SJCRH30 (cell line): ENCODE results near the gene ATP6AP1. TPM values are rescaled to one million over a fixed set of nuclear protein-coding genes. Genes with fewer than 3 reads are reported as not detected.
"Not testable (repeated sequence)": the region's sequence is repeated elsewhere in the genome, so short reads cannot be mapped to it uniquely, and the experiment has no call there.

Experiments used
- DNase-seq, 2 experiments: peaks; one replicate each; pipeline ENCODE4 v3.0.0-alpha.2; 2015 to 2020
- H3K27ac ChIP-seq: fragments of 250-450 bp; sonication (Bioruptor Pico); 2 replicates; pipeline ENCODE4 v1.5.1; 2020; ENCODE audit warnings: mild to moderate bottlenecking, moderate library complexity
- H3K27me3 ChIP-seq: fragments of 250-450 bp; sonication (Bioruptor Pico); 2 replicates; pipeline ENCODE4 v1.5.1; 2020; ENCODE audit warnings: mild to moderate bottlenecking, moderate library complexity
- H3K36me3 ChIP-seq: fragments of 250-450 bp; sonication (Bioruptor Pico); 2 replicates; pipeline ENCODE4 v1.5.1; 2020; ENCODE audit warnings: mild to moderate bottlenecking, moderate library complexity
- H3K4me1 ChIP-seq: fragments of 250-450 bp; sonication (Bioruptor Pico); 2 replicates; pipeline ENCODE4 v1.5.1; 2020; ENCODE audit warnings: mild to moderate bottlenecking, moderate library complexity
- H3K4me3 ChIP-seq: fragments of 250-450 bp; sonication (Bioruptor Pico); 2 replicates; pipeline ENCODE4 v1.5.1; 2020; ENCODE audit warnings: mild to moderate bottlenecking, moderate library complexity
- H3K9me3 ChIP-seq: fragments of 250-450 bp; sonication (Bioruptor Pico); replicated peaks from 2 replicates; pipeline ENCODE4 v1.5.1; 2020; ENCODE audit warnings: mild to moderate bottlenecking, moderate library complexity
- total RNA-seq: library from RNA; depleted of rRNA; stranded (reverse); fragments of >200 nt; shearing (Covaris generic); gene quantifications from 2 replicates; pipeline ENCODE4 v1.2.3, GENCODE V29; 2014; rRNA removed

Gene ATP6AP1
- total RNA-seq, result 30.4 and 32.0 TPM in 2 replicates

GRCh38 chrX:154428176-154429171 is at the start of gene ATP6AP1:
Gene ATP6AP1 (plus strand): TSS chrX:154428677. CDS start chrX:154428693, 16 bp downstream.
- Histone ChIP-seq H3K36me3 (no peaks in the 10 kb centered on the region), H3K27ac (peak within 1 kb of the TSS; percentile 18; the same call in 1 of the 2 replicates), H3K4me1 (no peaks in the 10 kb centered on the region), H3K27me3 (no peaks in the 10 kb centered on the region), H3K4me3 (peak within 1 kb of the TSS; percentile 88), H3K9me3 (no peaks in the 10 kb centered on the region)
- peak; percentile 93 to 94 for DNase-seq

DNA sequence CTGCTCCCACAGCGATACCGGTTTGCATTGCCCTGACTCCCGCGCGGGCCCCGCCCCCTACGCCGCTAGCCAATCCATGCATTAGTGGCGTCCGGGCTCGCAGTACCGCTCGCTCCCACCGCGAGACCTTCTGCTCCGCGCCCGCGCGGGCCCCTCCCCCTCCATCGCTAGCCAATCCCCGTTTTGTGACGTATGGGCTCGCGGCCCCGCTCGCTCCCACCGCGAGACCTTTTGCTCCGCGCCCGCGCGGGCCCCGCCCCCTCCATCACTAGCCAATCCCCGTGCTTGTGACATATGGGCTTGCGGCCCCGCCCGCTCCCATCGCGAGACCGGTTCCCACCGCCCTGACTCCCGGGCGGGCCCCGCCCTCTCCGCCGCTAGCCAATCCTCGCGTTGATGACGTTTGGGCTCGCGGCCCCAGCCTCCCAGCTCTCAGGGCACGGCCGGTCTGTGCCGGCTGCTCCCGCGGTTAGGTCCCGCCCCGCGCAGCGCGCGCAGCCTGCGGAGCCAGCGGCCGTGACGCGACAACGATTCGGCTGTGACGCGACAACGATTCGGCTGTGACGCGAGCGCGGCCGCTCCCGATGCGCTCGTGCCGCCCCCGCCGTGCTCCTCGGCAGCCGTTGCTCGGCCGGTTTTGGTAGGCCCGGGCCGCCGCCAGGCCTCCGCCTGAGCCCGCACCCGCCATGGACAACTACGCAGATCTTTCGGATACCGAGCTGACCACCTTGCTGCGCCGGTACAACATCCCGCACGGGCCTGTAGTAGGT is 49.5 kb upstream of the ATP6AP1 start, which contains the start of gene EMD:
TSS of gene EMD (plus strand) at position 497 of the 770 bp plus-strand sequence. CDS start at position 687, 190 bp downstream.
- Histone ChIP-seq H3K36me3 (no peaks in the 10 kb centered on the region), H3K4me3 (peak within 1 kb of the TSS; percentile 89), H3K4me1 (peaks cover 5% of the 10 kb centered on the region; the same call in 1 of the 2 replicates), H3K9me3 (no peaks in the 10 kb centered on the region), H3K27me3 (no peaks in the 10 kb centered on the region), H3K27ac (peak within 1 kb of the TSS; percentile 72)
- peak; percentile 97 for DNase-seq

DNA sequence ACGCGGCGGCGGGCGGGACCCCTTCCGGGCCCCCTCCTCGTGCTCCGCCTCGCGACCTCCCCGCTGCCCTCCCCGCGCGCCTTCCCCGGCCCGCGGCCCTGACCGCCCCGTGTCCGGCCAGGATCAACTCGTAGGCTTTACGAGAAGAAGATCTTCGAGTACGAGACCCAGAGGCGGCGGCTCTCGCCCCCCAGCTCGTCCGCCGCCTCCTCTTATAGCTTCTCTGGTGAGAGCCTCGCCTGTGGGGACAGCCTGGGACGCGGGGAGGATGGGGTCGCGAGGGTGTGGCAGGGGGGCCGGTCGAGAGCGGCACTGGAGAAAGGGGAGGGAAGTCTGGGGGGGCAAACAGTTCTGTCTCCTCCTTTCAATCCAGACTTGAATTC is 48.9 kb upstream of the ATP6AP1 start:
- H3K4me1 ChIP-seq, result peaks cover 5% of the 10 kb centered on the region; the same call in 1 of the 2 replicates

DNA sequence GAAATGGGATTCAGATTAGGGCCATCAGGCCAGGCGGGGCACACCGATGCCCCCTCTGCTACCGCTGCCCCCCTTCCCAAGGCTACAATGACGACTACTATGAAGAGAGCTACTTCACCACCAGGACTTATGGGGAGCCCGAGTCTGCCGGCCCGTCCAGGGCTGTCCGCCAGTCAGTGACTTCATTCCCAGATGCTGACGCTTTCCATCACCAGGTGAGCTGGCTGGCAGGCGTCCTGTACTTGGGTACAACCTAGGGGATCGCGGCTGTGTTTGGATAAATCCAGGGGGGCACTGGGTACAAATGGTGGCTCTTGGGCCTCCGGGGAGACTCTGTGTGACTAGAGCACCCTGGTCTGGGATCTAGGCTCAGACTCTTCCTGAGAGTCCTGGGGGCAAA is 48.3 kb upstream of the ATP6AP1 start:
- Histone ChIP-seq H3K27ac (no peak overlapping the region; the same call in 1 of the 2 replicates), H3K4me3 (peak overlapping the region; percentile 89), H3K27me3 (peaks cover 4% of the 10 kb centered on the region; the same call in 1 of the 2 replicates), H3K36me3 (no peaks in the 10 kb centered on the region), H3K4me1 (peaks cover 2% of the 10 kb centered on the region; the same call in 1 of the 2 replicates), H3K9me3 (no peaks in the 10 kb centered on the region)
- DNase-seq, result no peak

More for the DNA sequence above, 48.9 kb upstream of the ATP6AP1 start:
- H3K9me3 ChIP-seq, result no peaks in the 10 kb centered on the region
- peak overlapping the region; percentile 72 for H3K27ac ChIP-seq
- H3K36me3 ChIP-seq, result no peaks in the 10 kb centered on the region
- peak overlapping the region; percentile 89 for H3K4me3 ChIP-seq
- DNase-seq, result no peak
- H3K27me3 ChIP-seq, result peaks cover 3% of the 10 kb centered on the region; the same call in 1 of the 2 replicates

- Histone ChIP-seq H3K4me3 (no peak overlapping the region), H3K4me1 (no peaks in the 10 kb centered on the region), H3K9me3 (no peaks in the 10 kb centered on the region), H3K36me3 (no peaks in the 10 kb centered on the region), H3K27me3 (peaks cover 4% of the 10 kb centered on the region; the same call in 1 of the 2 replicates), H3K27ac (no peak overlapping the region)
- no peak for DNase-seq
These were observed 47.7 kb upstream of the ATP6AP1 start for GRCh38 chrX:154380787-154381186.

DNA sequence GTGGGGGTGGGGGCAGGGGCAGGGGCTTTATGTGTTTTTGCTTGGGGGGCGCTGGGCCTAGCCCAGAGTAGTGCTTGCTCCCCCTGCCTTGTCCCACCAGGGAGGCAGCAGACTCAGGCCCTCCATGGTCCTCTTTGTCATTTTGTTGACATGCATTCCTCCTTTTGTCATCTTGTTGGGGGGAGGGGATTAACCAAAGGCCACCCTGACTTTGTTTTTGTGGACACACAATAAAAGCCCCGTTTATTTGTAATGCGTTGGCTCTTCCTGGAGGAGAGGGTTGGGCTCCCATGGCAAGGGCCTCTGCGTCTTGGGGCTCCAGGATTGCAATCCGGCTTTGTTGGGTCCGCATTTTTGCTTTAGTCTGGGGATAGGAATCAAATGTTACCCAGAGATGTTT is 47.2 kb upstream of the ATP6AP1 start:
- Histone ChIP-seq H3K4me1 (no peaks in the 10 kb centered on the region), H3K27ac (no peak overlapping the region)

GRCh38 chrX:154382483-154383069 is 45.9 kb upstream of the ATP6AP1 start:
- Histone ChIP-seq H3K27ac (no peak overlapping the region), H3K27me3 (peaks cover 4% of the 10 kb centered on the region; the same call in 1 of the 2 replicates), H3K4me1 (no peaks in the 10 kb centered on the region), H3K36me3 (no peaks in the 10 kb centered on the region), H3K4me3 (no peak overlapping the region), H3K9me3 (no peaks in the 10 kb centered on the region)
- no peak for DNase-seq

More for the DNA sequence above, 47.2 kb upstream of the ATP6AP1 start:
- no peaks in the 10 kb centered on the region for H3K36me3 ChIP-seq
- no peak for DNase-seq
- peaks cover 4% of the 10 kb centered on the region; the same call in 1 of the 2 replicates for H3K27me3 ChIP-seq
- no peaks in the 10 kb centered on the region for H3K9me3 ChIP-seq
- no peak overlapping the region for H3K4me3 ChIP-seq

DNA sequence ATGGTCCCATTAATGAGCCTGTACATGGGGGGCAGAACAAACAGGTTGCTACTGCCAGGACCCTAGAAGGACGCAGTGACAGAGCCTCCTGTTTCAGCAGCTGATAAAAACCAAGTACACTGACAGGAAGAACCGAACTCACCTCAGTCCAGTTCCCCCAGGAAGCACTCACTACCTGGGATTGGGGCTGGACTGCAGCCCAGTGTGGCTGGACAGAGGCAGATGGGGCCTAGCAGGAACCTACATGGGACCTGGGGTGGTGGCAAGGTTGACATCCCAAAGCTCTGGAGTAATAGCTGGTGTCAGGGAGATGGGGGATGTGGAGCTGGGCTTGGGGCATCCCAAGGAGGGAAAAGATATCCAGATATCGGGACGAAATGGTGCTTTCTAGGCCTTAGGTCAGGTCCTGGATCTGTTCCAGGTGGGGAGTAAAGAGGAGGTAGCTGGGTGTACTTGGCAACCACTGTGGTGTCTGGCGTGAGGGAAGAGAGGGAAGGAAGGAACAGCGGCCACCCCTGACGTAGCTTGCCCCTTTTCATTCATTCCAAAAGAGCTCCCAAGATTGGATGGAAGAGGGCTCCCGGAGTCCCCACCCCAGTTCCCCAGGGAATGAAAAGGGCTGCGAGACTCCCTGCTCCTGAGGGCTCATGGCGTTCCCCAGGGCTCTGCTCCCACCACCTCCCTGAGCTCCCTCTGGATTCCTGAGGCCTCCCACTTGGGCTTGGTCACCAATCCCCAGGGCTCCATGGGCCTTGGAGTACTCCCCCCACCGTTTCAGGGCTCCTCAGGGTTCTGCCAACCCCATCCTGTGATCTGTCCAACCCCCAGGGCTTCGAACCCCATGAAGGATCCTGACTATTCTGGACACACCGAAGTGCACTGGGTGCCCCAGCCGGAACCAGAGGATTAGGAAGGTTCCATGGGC is 44.9 kb upstream of the ATP6AP1 start:
- Histone ChIP-seq H3K4me3 (no peak overlapping the region), H3K27ac (no peak overlapping the region), H3K4me1 (no peaks in the 10 kb centered on the region), H3K9me3 (no peaks in the 10 kb centered on the region), H3K27me3 (peaks cover 4% of the 10 kb centered on the region; the same call in 1 of the 2 replicates), H3K36me3 (no peaks in the 10 kb centered on the region)
- no peak for DNase-seq

- H3K27me3 ChIP-seq, result peaks cover 4% of the 10 kb centered on the region; the same call in 1 of the 2 replicates
- no peaks in the 10 kb centered on the region for H3K9me3 ChIP-seq
- no peak for DNase-seq
- no peak overlapping the region for H3K4me3 ChIP-seq
- H3K36me3 ChIP-seq, result no peaks in the 10 kb centered on the region
- no peaks in the 10 kb centered on the region for H3K4me1 ChIP-seq
- H3K27ac ChIP-seq, result no peak overlapping the region
These were observed 44.1 kb upstream of the ATP6AP1 start for GRCh38 chrX:154384284-154384892.

GRCh38 chrX:154388094-154388493 is 40.4 kb upstream of the ATP6AP1 start:
- not testable (repeated sequence) for DNase-seq, H3K27ac ChIP-seq, H3K36me3 ChIP-seq, H3K27me3 ChIP-seq, H3K9me3 ChIP-seq, H3K4me3 ChIP-seq, H3K4me1 ChIP-seq

GRCh38 chrX:154388649-154389048 is 39.8 kb upstream of the ATP6AP1 start:
- H3K4me3 ChIP-seq, DNase-seq, H3K36me3 ChIP-seq, H3K9me3 ChIP-seq, H3K27me3 ChIP-seq, H3K4me1 ChIP-seq, H3K27ac ChIP-seq: not testable (repeated sequence)

DNA sequence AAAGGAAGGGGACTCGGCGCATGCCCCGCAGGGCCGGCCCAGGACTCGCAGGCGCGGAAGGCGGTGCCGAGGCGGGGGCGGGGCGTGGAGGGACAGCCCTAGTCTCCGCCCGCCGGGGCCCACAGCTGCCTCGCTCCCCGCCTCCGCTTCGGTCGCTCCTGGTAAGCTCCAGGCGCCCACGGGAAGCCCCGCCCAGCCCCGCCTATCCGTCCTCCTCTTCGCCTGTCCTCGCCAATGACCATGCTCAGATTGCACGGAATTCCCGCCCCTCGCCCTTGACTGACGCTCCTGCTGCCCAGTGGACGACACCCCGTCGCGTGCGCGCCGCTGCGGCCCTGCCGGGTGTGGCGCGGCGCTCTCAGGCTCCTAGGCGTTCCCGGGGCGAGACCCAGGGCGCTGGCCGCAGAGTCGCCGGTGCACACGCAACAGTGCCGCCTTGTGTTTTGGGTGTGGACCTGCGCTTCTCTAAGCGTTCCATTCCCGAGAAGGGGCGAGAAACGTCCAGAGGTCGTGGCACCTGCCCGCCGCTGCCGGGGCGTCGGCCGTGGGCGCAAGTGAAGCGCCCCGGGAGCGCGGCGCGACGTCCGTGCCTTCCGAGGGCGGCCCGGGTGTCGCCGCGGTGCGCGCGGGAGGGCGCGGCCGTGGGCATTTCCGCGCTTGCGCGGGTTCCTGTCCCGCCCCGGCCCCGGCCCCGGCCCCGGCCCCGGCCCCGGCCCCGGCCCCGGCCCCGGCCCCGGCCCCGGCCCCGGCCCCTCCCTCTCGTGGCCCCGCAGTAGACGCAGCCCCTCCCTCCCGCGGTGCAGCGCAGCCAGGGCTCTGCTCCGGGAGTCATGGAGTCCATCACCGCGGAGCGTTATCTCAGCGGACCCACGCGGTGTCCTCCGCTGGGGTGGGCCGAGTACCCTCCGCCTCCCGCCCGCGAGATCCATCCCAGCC is 38.4 kb upstream of the ATP6AP1 start:
- not testable (repeated sequence) for H3K4me1 ChIP-seq, H3K9me3 ChIP-seq, DNase-seq, H3K4me3 ChIP-seq, H3K27ac ChIP-seq, H3K27me3 ChIP-seq, H3K36me3 ChIP-seq
